Cortex of kidney (tissue), 1 donor: ENCODE data around the gene OR52L1.

Source experiments
- DNase-seq: peaks from one replicate; lab custom pipeline; 2025; lab: John Stamatoyannopoulos, UW

Gene OR52L1

GRCh38 chr11:5940748-5941147 lies 46.0 kb downstream of the OR52L1 start:
- no peak for DNase-seq

DNA sequence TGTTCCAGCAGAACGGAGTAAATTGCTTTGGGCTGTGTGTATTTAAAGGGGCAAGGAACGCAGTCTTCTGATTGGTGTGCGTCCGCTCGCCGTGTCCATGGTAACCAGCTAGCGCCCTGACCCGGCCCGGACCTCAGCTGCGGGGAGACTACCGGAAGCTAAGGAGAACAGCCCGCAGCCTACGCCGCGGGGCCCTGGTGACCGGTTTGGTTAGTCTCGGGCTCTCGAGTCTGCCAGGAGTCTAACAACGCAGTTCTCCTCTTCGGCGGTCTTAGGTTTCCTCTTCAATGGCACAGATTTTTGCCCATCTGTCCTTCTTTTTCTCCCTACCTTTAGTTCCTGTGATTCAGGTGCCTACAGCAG lies 48.2 kb downstream of the OR52L1 start:
- DNase-seq = no peak

GRCh38 chr11:5937868-5938602 lies 48.8 kb downstream of the OR52L1 start:
- DNase-seq = no peak
